ENCODE measurements around the gene EFCAB14.

EFCAB14 gene, protein sequence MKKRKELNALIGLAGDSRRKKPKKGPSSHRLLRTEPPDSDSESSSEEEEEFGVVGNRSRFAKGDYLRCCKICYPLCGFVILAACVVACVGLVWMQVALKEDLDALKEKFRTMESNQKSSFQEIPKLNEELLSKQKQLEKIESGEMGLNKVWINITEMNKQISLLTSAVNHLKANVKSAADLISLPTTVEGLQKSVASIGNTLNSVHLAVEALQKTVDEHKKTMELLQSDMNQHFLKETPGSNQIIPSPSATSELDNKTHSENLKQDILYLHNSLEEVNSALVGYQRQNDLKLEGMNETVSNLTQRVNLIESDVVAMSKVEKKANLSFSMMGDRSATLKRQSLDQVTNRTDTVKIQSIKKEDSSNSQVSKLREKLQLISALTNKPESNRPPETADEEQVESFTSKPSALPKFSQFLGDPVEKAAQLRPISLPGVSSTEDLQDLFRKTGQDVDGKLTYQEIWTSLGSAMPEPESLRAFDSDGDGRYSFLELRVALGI

DNA sequence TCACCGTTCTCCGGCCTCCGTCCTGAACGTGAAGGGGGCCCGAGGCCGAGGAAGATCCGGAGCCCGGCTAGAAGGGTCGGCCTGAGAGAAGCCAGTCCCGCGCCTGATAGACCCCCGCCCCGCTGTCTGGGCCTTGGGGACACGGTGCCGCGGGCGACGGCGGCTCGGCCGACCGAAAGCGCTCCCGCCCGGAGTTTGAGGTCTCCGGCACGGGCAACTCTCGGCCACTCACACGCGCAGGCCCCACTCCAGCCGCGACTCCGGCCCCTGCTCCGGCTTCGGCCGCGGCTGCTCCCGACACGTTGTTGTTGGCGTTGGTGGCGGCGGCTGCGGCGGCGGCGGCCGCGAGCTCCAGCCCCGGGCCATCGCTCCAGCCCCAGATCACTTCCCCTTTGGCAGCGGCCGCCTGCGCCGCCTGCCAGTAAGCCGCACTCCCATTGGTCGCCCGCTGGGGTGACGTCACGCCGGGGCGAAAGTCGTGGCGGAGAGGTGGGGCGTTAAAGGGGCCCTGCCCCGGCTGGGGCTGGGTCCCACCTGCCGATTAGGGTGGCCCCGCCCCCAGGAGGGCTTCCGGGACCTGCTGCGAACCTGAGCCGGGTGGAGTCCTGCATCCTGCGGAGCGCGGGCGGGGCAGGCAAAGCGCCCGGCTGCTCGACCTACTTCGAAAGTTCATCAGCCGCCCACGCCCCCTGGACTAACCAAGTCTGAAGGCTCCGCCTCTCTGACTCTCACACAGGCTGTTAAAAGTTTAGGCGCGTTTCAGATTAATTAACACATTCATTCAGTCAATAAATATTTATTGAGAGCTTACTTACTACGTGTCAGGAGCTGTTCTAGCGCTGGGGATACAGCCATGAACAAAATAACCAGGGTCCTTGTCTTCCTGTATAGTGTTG is at the start of gene EFCAB14:
Gene EFCAB14, minus strand, starts transcription at position 388 of the 896 bp plus-strand sequence. CDS start 1,027 bp downstream, outside the sequence.
- DNase-seq (ENCODE audit: extremely low read depth, low read depth): peak; percentile 56
- peak within 1 kb of the TSS; percentile 91 for H3K4me3 ChIP-seq (replicated peaks; ENCODE audit: low read depth, low read length)
- TF ChIP-seq, protein P1, sequence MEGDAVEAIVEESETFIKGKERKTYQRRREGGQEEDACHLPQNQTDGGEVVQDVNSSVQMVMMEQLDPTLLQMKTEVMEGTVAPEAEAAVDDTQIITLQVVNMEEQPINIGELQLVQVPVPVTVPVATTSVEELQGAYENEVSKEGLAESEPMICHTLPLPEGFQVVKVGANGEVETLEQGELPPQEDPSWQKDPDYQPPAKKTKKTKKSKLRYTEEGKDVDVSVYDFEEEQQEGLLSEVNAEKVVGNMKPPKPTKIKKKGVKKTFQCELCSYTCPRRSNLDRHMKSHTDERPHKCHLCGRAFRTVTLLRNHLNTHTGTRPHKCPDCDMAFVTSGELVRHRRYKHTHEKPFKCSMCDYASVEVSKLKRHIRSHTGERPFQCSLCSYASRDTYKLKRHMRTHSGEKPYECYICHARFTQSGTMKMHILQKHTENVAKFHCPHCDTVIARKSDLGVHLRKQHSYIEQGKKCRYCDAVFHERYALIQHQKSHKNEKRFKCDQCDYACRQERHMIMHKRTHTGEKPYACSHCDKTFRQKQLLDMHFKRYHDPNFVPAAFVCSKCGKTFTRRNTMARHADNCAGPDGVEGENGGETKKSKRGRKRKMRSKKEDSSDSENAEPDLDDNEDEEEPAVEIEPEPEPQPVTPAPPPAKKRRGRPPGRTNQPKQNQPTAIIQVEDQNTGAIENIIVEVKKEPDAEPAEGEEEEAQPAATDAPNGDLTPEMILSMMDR (IDR thresholded peaks at IDR 0.05; ENCODE audit: low read depth, low read length, missing control alignments): no peak

DNA sequence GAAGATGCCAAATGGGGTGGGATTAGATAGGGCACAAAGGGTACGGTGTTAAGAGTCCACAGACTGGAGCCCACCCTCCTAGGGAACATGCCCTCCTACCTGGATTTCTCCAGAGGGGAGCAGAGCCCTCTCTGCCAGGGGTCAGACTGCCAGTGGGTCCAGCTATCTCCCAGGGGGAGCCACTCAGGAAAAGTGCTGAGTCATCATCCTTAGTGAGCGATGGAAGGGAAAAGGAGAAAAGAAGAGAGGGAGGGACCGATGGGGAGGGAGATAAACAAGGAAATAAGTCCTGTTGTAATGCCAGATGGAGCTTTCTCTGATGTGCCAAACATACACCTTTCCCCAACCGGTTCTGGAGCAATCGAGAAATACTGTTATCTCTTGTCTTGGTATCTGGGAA is 49.5 kb upstream of the EFCAB14 start:
- no peak for DNase-seq (ENCODE audit: extremely low read depth, low read depth)
- no peak overlapping the region for H3K4me3 ChIP-seq (replicated peaks; ENCODE audit: low read depth, low read length)
- TF ChIP-seq, protein P1 (IDR thresholded peaks at IDR 0.05; ENCODE audit: low read depth, low read length, missing control alignments): no peak

DNA sequence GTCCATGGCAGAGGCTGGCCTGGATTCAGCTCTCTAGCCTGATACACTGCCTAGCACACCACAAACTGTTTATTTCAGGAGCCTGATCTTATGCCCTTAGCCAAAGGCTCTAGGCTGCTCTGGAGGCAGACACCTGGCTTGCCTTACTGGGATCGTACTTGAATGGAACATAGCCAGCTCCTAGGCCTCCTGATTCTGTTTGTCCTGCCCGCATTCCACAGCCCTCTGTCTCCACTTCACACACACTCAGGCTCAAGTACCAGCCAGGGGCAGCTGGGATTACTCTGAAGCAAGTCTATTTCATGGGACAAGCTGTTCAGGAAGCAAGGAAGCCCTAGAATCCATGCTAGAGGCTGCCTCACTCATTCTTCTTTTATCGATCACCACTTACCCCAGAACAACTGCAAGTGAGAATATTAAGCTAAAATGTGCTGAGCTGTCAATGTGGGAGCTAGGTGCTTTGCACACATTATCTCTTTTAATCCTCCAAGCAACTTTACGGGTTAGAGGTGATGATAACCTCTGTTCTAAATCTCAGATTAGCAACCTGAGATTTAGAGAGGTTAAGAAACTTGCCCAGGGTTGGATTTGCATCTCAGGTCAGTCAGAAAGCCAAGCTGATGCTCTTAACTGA is 48.9 kb upstream of the EFCAB14 start:
- TF ChIP-seq, protein P1 (IDR thresholded peaks at IDR 0.05; ENCODE audit: low read depth, low read length, missing control alignments): no peak
- H3K4me3 ChIP-seq (replicated peaks; ENCODE audit: low read depth, low read length): no peak overlapping the region
- no peak for DNase-seq (ENCODE audit: extremely low read depth, low read depth)

DNA sequence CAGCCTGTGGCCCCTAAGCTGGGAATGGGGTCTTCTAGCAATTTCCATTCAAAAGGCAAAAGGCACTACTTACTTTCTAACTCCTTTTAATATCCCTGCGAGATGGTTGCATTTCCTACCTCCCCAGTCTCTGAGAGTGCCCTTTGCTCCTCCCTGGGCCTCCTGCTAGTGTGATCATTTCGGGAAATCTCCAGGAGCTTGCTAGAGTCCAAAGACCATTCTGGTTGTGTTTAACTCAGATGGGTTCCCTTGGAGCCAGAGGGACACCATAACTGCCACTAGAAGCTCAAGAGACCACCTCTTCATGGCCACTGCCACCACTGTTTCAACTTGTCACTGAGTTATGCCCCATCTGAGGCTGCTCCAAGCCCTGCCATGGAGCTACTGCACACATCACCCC is 45.5 kb upstream of the EFCAB14 start:
- TF ChIP-seq, protein P1 (IDR thresholded peaks at IDR 0.05; ENCODE audit: low read depth, low read length, missing control alignments): no peak
- DNase-seq (ENCODE audit: extremely low read depth, low read depth): no peak
- H3K4me3 ChIP-seq (replicated peaks; ENCODE audit: low read depth, low read length): no peak overlapping the region

DNA sequence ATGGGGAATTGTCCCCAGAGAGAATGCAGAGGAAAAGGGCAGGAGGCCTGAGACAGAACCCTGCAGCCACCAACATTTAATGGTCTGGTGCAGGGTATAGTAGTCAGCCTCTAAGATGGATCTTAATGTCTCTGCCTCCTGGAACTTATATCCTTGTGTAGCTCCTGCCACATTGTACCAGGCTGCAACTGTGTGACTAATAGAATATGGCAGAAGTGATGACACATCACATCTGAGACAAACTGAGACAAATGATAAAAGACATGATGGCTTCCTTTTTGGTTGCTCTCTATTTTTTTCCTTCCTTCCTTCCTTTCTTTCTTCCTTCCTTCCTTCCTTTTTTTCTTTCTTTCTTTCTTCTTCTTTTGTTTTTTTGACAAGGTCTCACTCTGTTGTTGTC is 42.8 kb upstream of the EFCAB14 start:
- H3K4me3 ChIP-seq (replicated peaks; ENCODE audit: low read depth, low read length): no peak overlapping the region
- DNase-seq (ENCODE audit: extremely low read depth, low read depth): no peak
- TF ChIP-seq, protein P1 (IDR thresholded peaks at IDR 0.05; ENCODE audit: low read depth, low read length, missing control alignments): no peak

DNA sequence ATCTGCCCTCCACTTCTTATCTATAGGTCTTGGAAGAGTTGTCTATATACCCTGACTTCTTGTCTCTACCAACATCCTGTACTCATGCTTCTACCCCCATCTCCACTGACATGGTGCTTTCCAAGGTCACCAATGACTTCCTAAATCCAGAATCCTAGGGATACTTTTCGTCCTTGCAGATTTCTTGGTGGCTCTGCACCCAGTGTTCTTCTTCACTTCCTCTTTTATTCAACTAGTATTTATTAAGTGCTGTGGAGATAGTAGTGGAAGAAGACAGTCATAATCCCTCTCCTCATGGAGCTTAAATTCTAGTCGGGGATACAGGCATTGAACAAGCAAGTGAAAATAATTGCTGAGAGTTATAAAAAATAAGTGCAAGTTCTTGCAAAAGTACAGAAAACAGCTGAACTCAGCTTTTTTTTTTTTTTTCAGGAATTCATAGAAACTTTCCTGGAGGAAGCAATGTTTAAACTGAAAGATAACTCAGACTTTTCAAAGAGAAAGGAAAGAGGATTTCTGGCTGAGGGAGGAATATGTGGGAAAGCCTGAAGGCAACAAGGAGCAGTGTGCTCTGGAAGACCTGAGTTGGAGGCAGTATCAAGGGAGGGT is 41.7 kb upstream of the EFCAB14 start:
- TF ChIP-seq, protein P1 (IDR thresholded peaks at IDR 0.05; ENCODE audit: low read depth, low read length, missing control alignments): no peak

More for the DNA sequence above, 41.7 kb upstream of the EFCAB14 start:
- no peak for DNase-seq (ENCODE audit: extremely low read depth, low read depth)
- H3K4me3 ChIP-seq (replicated peaks; ENCODE audit: low read depth, low read length): no peak overlapping the region
